ENCODE measurements around the gene YTHDF2. TPM values are rescaled to one million over a fixed set of nuclear protein-coding genes. Genes with fewer than 3 reads are reported as not detected.
A peak's percentile ranks its signal among the peaks of the same experiment; 100 is the strongest.
"Not testable (repeated sequence)": the region's sequence is repeated elsewhere in the genome, so short reads cannot be mapped to it uniquely, and the experiment has no call there.

The YTHDF2 gene
- total RNA-seq, 2 donors from 2014 or later, result 30.0 to 44.4 TPM

DNA sequence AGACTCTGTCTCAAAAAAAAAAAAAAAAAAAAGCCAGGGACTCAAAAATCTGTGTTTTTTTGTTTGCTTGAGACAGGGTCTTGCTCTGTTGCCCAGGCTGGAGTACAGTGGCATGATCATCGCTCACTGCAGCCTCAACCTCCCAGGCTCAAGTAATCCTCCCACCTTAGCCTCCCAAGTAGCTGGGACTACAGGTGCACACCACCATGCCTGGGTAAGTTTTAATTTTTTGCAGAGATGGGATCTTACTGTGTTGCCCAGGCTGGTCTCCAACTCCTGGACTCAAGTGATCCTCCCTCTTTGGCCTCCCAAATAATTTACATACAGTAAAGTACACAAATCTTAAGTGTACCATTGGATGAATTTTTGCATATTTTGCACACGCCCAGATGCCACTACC lies 55.2 kb downstream of the YTHDF2 start:
- ATAC-seq, result not testable (repeated sequence)

DNA sequence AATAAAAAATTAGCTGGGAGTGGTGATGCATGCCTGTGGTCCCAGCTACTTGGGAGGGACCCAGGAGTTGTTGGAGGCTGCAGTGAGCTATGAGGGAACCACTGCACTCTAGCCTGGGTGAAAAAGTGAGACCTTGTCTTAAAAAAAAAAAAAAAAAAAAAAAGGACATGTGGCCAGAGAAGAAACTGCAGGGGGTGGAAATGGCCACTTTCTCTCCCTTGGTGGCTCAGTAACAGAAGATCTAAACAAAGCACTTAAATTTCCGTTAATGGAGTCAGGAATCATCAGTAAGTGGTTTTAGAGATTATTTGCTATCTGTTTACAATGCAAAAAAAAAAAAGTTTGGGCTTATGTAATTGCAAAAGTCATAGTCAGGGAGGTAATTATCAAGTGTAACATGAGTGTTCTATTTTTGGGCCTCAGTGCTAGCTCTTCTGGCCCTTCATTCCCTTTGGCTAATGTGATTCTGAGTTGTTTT lies 55.9 kb downstream of the YTHDF2 start:
- DNase-seq, result no peak
- ATAC-seq, result no peak
- intact Hi-C loops (cut with DNase I), result no loop called here

More for the DNA sequence above, 55.2 kb downstream of the YTHDF2 start:
- intact Hi-C loops (cut with DNase I); DNase-seq: not testable (repeated sequence)

DNA sequence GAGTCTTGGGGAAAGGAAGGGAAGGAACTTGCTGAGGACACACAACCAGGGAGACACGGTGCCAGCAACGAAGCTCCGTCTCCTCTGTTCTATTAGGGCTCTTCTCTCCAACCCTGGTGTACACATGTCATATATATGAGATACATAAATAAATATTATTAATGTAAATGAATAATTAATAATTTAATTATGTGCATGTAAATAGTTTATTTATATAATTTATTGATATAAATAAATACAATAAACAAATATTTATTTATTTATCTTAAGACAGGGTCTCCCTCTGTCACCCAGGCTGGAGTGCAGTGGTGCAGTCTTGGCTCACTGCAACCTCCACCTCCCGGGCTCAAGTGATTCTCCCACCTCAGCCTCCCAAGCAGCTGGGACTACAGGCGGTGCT lies 57.8 kb downstream of the YTHDF2 start:
- intact Hi-C loops (cut with DNase I); ATAC-seq; DNase-seq: not testable (repeated sequence)

DNA sequence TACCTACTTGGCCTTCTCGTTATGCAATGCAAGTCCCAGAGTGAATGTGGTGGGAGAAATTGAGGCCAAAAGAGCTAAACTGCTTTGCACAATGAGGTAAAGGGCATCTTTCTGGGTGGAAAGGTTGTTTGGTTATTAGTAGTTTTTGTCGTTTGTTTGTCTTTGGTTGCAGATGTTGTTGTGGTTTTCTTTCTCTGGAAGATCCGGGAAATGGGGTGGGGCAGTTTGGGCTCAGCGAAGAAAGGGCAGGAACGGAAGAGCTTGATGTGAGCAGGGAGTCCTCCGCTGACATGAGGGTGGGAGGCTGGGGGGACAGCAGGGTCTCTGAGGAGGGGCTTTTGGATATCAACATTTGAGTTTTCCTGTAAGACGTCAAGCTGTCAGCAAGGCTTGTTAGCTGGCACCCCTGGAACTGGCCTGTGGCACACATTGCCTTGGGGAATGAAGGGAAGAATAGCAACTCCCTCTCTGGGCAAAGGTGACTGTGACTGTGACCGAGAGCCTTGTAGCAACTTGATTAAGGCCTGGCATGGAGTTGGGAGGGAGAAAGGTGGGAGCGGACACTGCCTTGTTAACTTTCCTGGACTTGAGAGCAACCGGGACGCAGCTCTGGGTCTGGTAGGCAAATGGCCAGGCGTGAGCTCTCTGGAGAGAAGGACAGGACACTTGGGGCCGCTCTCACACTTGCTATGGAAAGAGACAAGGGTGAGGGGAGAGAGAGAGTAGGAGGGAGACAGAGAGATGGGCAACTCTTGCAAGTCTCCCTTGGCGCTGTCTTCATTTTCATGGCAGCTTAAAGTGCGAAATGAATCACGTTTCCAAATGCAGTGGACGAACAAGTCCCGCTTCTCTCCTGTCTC lies 59.8 kb downstream of the YTHDF2 start:
- peak in 1 of 2 donors; percentile 61 for ATAC-seq
- intact Hi-C loops (cut with DNase I), result no loop called here
- no peak for DNase-seq

DNA sequence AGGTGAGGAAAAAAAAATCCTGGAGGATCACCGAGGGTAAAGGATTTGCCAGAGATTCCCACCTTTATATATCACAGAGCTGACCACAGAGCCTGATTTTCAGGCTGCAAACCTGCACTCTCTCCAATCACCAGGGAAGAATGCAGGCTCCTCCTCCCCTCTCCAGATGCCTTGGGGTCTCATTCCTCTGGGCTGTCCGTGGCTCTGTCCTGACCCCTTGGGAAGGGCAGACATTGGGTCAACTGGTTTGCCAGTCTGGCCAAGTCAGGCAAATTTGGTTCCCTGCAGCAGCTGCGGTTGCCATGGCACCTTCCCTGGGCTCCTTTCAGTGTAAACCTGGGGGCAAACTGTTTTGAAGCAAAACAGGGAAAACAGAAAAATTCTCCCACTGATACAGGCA lies 63.6 kb downstream of the YTHDF2 start:
- DNase-seq (no peak), ATAC-seq (no peak)
- intact Hi-C loops (cut with DNase I), result loop anchor here in 1 of 2 donors (5.0 kb wide), 1 partner anchor 67 kb away; no protein-coding TSS in a partner anchor

DNA sequence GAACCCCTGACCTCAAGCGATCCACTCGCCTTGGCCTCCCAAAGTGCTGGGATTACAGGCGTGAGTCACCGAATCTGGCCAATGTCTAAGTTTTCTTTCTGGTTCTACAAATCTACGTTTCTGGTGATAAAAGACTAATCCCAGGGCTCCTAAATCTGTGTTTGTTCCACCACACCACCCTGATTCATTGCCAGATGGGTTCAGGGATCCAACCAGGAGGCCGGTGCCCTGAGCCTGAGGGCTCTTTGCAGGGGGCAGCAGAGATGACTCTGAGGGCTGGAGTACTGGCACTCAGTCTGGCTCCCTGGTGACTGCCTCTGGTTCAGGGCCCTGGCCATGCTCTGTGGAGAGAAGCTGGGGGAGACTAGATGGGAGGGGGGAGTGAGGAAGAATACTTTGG lies 64.7 kb downstream of the YTHDF2 start:
- DNase-seq (no peak), ATAC-seq (no peak)
- intact Hi-C loops (cut with DNase I), result loop anchor here in 1 of 2 donors (5.0 kb wide), 1 partner anchor 66 kb away; no protein-coding TSS in a partner anchor

DNA sequence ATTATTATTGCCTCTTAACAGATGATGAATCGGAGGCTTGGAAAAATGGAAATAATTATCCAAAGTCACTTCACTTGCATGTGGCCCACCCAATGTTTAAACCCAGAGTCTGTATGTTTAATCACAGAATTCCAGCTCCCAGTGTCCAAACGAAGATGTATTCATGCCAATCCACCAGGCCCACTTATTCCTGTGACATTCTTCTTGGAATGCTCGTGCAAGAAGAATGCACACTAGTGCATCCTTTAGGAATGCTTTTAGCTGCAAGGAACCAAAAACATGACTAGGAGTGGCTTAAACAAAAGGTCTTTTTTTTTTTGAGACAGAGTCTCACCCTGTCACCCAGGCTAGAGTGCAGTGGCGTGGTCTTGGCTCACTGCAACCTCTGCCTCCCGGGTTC lies 66.3 kb downstream of the YTHDF2 start:
- ATAC-seq (no peak), DNase-seq (no peak)
- intact Hi-C loops (cut with DNase I), result loop anchor here in 1 of 2 donors (5.0 kb wide), 1 partner anchor 64 kb away; no protein-coding TSS in a partner anchor

DNA sequence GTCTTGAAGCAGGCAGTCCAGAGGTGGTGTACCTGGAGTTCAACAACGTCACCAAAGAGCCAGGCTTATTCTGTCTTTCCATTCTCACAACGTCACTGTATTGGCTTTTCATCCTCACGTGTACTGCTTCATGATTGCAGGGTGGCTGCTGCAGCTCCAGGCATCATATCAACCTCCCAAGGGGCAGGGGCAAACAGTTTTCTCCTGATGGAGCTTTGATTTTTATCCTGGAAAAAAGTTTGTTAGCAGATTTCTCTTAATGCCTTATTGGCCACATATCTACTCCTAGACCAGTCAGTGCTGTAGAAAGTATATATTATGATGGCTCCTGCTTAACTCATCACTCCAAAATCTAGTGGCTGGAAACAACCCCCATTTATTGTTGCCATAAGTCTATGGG lies 66.9 kb downstream of the YTHDF2 start:
- DNase-seq (no peak), ATAC-seq (no peak)
- intact Hi-C loops (cut with DNase I), result loop anchor here in 1 of 2 donors (5.0 kb wide), 1 partner anchor 64 kb away; no protein-coding TSS in a partner anchor

DNA sequence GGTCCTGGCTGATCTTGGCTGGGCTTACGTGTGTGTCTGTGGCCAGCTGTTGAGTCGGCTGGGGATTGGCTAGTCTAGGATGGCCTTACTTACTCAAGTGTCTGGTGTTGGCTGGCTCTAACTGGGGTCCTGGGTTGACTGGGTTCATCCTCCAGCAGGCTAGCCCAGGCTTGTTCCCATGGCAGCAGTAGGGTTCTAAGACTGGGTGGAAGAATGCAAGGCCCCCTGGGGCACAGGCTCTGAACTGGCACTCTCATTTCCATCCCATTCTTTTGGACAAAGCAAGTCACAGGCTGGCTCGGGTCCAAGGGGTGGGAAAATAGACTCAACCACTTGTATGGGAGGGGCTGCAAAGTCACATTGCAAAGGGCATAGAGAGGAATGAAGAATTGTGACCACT lies 67.3 kb downstream of the YTHDF2 start:
- intact Hi-C loops (cut with DNase I), result loop anchor here in 1 of 2 donors (5.0 kb wide), 1 partner anchor 63 kb away; no protein-coding TSS in a partner anchor
- ATAC-seq (no peak), DNase-seq (no peak)

DNA sequence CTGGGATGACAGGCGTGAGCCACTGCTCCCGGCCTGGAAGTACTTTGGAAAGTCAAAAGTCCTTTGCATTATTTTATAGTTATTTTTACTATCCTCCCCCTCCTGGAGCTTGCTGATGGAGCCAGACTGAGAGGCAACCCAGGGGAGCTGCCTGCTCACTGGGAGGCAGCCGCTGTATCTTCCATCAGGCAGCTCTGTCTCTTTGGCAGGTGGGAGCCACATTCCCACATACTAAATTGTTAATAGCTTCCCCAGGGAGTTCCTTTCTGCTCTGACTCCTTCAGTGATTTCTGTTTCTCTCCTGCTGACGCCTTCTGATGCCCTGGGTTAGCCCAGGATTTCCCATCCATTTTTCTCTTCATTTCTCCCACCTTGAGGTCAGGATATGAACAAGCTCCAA lies 70.3 kb downstream of the YTHDF2 start:
- intact Hi-C loops (cut with DNase I), result no loop called here
- ATAC-seq (no peak), DNase-seq (no peak)

DNA sequence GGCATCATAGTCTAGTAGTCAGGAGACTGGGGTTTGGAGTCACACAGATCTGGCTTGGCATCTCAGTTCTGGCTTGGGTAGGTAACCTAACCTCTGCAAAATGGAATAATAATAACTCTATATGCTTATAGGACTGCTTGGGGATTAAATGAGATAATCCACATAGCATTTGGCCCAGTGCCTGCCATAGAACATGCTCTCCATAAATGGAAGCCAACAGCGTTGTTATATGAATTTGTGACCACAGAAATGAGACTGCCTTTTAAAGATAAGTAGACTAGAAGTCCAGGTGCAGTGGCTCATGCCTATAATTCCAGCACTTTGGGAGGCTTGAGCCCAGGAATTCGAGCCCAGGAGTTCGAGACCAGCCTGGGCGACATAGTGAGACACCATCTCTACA lies 71.2 kb downstream of the YTHDF2 start:
- no peak for ATAC-seq
- intact Hi-C loops (cut with DNase I), result no loop called here
- no peak for DNase-seq

DNA sequence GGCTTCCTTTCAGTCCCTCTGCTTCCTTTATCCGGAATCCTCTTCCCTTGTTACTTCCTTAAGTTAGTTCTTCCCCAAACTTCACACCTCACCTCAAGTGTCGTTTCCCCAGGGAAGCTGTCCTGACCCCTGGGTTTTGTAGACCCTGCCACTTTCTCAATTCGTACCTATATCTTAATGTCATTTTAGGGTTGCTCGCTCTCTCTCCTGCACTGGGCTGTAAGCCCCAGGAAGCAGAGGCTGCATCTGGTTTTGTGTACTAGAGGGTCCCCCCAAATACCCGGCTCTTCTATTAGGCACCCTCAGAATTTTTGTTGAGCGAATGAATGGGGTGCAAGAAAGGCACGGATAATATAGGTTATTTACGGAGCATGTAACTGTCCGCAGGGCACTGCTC lies 74.6 kb downstream of the YTHDF2 start:
- intact Hi-C loops (cut with DNase I), result loop anchor here in 1 of 2 donors (10.0 kb wide), 1 partner anchor 53 kb away; no protein-coding TSS in a partner anchor
- no peak for DNase-seq
- no peak for ATAC-seq

DNA sequence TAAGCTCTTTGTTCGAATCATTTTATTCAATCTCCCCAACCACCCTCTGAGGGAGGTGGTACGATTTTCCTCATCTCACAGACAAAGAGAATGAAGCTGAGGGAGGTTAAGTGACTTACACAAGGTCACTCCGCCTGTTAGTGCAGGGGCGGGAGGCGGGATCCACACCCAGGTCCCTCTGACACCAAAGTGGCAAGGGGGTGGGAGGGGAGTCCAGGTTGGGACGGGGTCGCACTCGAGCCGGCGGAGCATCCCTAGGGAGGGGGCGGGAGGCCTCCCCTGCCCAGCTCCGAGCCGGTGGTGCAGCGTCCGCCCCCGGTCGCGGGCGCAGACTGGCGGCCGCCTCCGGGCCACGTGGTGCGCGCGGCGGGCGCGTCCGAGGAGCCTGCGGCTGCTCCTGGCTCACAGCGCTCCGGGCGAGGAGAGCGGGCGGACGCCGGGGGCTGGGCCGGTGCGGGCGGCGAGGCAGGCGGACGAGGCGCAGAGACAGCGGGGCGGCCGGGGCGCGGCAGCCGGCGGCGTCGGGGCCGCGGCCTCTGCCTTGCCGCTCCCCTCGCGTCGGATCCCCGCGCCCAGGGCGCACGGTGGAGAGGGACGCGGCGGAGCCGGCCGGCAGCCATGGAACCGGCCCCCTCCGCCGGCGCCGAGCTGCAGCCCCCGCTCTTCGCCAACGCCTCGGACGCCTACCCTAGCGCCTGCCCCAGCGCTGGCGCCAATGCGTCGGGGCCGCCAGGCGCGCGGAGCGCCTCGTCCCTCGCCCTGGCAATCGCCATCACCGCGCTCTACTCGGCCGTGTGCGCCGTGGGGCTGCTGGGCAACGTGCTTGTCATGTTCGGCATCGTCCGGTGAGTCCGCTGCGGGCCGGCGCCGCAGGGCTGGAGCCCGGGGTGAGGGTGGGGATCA lies 75.3 kb downstream of the YTHDF2 start, which contains the start of gene OPRD1:
Gene OPRD1, plus strand, starts transcription at position 405 of the 903 bp plus-strand sequence. Its CDS starts 214 bp downstream, at position 619.
- ATAC-seq, result no peak
- DNase-seq, result no peak
- intact Hi-C loops (cut with DNase I), result loop anchor here in 1 of 2 donors (10.0 kb wide), 1 partner anchor 53 kb away; no protein-coding TSS in a partner anchor

DNA sequence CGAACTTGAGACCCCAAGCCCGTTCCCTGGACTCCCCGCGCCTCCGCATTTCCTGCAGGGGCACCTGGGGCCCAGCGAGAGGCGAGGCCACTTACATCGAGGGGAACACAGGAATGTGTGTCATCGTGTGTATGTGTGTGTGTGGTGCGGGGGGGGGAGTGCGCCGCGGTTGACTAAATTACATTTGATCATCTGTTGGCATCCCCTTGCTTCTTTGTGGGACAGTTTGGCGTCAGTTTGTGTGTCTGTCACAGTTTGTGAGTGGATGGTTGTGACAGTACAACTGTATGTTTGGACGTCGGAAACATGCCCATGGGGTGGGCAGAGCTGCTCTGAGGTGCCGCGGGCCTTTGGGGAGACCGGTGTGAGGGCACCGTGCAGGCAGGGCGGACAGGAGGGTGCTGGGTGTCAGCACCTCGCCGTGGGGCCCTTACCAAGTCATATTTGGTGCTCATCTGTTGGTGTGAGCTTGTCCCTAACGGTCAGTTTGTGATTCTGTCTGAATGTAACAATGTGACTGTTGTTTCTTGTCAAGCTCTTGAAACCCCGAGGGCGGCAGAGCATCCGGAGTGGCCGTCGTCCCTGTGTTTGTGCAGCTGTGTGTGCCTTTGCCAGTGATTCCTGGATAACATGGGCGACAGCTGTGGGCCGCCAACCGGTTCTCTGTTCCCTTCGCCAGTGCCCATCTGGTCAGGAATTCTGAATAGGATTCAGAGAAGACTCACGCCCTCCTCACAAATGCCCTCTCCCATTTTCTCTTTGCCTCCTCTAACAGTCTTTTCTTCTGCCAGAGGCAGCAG lies 76.1 kb downstream of the YTHDF2 start:
- no peak for DNase-seq
- no peak for ATAC-seq
- intact Hi-C loops (cut with DNase I), result loop anchor here in 1 of 2 donors (10.0 kb wide), 1 partner anchor 52 kb away; no protein-coding TSS in a partner anchor

DNA sequence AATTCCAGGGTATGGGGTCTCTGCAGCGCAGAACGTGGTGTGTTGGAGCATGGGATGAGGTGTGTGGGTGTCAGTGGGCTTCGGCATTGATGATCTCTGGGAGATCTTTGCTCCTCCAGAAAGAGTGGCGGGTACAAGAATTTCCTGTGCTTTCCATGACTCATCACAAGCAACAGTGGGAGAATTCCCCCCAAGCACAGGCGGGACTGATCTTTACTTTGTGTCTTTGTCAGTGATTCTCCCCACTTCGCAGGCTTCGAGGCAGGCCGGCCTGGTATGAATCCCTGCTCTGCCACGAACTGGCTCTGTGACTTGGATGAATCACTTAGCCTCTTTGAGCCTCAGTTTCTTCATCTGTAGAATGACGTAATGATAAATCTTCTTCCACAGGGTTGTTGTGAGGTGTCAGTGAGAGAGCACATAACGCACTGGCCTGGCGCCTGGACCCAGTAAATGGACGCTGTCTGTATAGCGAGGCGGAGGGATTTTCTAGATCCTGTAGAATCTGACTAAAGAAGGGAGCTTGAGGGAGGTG lies 77.3 kb downstream of the YTHDF2 start:
- intact Hi-C loops (cut with DNase I), result loop anchor here in 1 of 2 donors (10.0 kb wide), 1 partner anchor 51 kb away; no protein-coding TSS in a partner anchor
- ATAC-seq (no peak), DNase-seq (no peak)

DNA sequence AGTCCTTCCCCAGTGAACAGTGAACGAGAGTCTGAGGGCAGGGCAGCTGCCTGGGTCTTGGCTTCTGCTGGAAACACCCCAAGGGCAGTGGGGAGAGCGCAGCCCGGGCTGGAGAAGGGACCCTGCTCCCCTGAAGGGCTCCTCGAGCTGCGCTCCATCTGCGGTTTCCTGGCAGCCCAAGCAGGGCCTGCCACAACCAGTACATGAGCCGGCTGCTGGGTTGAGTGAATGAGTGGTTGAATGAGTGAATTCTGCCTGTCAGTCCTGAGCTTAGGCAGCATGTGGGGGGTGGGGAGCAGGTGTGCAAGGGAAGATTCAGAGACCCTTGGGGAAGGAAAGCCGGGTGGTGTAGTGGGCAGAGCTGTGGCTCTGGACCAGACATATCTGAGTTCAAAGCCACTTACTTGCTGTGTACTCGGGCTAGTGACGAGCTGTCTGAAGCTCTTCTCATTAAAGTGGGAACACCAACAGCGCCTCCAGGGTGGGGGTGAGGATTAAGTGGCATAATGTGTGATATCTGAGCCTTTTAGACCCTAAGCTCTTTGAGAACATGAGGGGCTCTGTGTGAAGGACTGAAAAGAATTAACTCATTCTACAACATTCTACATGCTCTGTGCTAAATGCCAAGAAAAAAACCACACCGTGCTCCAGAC lies 78.9 kb downstream of the YTHDF2 start:
- DNase-seq (no peak), ATAC-seq (no peak)
- intact Hi-C loops (cut with DNase I), result loop anchor here in 1 of 2 donors (10.0 kb wide), 1 partner anchor 49 kb away; no protein-coding TSS in a partner anchor

DNA sequence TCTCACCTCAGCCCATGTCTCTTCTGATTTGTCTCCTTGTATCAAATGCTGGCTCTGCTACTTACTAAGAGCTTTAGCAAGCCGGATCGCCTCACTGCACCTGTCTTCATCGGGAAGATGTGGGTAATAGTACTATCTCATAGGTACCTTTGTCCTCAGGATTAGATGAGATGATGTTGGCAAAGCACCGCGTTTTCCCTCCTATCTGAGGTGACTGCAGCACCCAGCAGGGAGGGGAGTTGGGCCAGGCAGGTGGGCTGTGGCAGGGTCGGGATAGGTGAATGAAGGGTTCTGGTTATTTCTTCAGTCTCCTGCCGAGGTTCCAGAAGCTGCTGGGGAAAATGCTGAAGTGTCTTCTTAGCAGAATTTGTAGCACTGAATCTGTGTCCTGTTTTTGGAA lies 80.4 kb downstream of the YTHDF2 start:
- ATAC-seq (no peak), DNase-seq (no peak)
- intact Hi-C loops (cut with DNase I), result loop anchor here in 1 of 2 donors (10.0 kb wide), 1 partner anchor 48 kb away; no protein-coding TSS in a partner anchor
